Measurements from ENCODE around the gene NUP188. TPM values are rescaled to one million over a fixed set of nuclear protein-coding genes. Genes with fewer than 3 reads are reported as not detected.

The NUP188 gene
- total and polyA plus RNA-seq, 2 experiments from 2014 or later, result 25.5 to 117 TPM

DNA sequence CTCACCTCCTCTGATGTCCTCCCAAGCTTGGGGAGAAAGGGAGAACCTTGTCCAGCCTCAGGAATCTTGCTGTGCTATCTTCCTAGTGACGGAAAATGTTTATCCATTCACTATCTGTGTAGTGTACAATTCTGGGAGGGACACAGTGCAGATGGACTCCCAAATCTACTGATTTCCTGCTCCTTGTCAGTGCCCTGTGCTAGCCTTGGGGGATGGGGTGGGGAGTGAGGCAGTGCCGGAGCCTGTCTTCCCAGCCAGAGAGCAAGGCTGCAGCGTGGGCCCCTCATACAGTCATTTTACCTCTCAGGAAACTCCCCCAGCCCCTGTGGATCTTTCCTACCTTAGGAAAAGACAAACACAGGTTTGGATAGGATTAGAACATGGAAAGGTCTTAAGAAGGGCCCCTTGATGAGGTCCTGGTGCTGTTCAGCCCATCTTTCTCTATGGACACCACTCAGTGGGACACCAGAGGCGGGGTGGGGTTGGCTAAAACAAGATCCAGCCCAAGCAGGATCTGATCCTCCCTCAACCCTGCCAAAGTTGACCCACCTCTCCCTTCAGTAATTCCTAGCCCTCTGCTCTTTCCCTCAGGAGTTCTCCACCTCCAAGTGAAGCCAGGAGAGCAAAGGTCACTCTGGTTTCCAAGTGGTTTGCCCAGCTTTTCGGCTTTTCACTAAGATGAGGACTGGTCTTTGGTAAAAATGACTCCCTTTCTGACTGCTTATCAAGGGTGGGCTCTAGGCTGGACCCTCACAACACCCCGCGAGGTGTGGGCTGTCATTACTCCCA is 3.5 kb upstream of the NUP188 start:
- H3F3A ChIP-seq (replicated peaks; ENCODE audit: low read depth), result 0 out of 2 replicates have a peak, but pooled peaks cover 6% of the 10 kb centered on the region
- H4K20me1 ChIP-seq (replicated peaks; ENCODE audit: insufficient read depth), result no peaks in the 10 kb centered on the region; the same call in none of the 2 replicates
- H3K4me1 ChIP-seq (ENCODE audit: insufficient read depth), result no peaks in the 10 kb centered on the region; the same call in 1 of the 2 replicates
- H3K9me2 ChIP-seq (ENCODE audit: insufficient read depth), result no peaks in the 10 kb centered on the region
- no peak for DNase-seq (ENCODE audit: low spot score)
- Mint-ChIP-seq H3K4me1 (peaks cover 18% of the 10 kb centered on the region), H3K9me3 (no peaks in the 10 kb centered on the region), H3K27ac (no peak overlapping the region), H3K27me3 (ENCODE audit: insufficient read depth, low read depth, poor library complexity) (peaks cover 11% of the 10 kb centered on the region), H3K36me3 (ENCODE audit: low read depth) (peaks cover 20% of the 10 kb centered on the region), H3K4me3 (no peak overlapping the region; the same call in 2 of the 3 replicates)
- no peak overlapping the region for H3K4me2 ChIP-seq
- H3K27me3 ChIP-seq (ENCODE audit: insufficient read depth), result no peaks in the 10 kb centered on the region
- no peak overlapping the region for H2AFZ ChIP-seq
- H3K27ac ChIP-seq (ENCODE audit: low read depth), result no peak overlapping the region
- no peak for ATAC-seq
- TF ChIP-seq JUNB (IDR thresholded peaks at IDR 0.05; ENCODE audit: unreplicated experiment) (no peak), ETS1 (IDR thresholded peaks at IDR 0.05) (no peak), NANOG (IDR thresholded peaks at IDR 0.05; ENCODE audit: borderline replicate concordance) (no peak), ZNF114 (CRISPR knock-in tag; IDR thresholded peaks at IDR 0.05) (no peak), ZNF331 (CRISPR knock-in tag; IDR thresholded peaks at IDR 0.05; ENCODE audit: low read depth) (no peak), POLR2AphosphoS5 (IDR thresholded peaks at IDR 0.05; ENCODE audit: low read depth) (no peak), CREB1 (CRISPR knock-in tag; IDR thresholded peaks at IDR 0.05; ENCODE audit: low read depth) (no peak), STAT1 (IDR thresholded peaks at IDR 0.05; ENCODE audit: unreplicated experiment) (no peak), EZH2phosphoT487 (IDR thresholded peaks at IDR 0.05; ENCODE audit: unreplicated experiment) (no peak), EZH2 (IDR thresholded peaks at IDR 0.05; ENCODE audit: low read depth, unreplicated experiment) (no peak), CTCF (conservative IDR thresholded peaks at IDR 0.05; ENCODE audit: low read depth in 2 of 2) (no peak)
- TF ChIP-seq, protein P1, sequence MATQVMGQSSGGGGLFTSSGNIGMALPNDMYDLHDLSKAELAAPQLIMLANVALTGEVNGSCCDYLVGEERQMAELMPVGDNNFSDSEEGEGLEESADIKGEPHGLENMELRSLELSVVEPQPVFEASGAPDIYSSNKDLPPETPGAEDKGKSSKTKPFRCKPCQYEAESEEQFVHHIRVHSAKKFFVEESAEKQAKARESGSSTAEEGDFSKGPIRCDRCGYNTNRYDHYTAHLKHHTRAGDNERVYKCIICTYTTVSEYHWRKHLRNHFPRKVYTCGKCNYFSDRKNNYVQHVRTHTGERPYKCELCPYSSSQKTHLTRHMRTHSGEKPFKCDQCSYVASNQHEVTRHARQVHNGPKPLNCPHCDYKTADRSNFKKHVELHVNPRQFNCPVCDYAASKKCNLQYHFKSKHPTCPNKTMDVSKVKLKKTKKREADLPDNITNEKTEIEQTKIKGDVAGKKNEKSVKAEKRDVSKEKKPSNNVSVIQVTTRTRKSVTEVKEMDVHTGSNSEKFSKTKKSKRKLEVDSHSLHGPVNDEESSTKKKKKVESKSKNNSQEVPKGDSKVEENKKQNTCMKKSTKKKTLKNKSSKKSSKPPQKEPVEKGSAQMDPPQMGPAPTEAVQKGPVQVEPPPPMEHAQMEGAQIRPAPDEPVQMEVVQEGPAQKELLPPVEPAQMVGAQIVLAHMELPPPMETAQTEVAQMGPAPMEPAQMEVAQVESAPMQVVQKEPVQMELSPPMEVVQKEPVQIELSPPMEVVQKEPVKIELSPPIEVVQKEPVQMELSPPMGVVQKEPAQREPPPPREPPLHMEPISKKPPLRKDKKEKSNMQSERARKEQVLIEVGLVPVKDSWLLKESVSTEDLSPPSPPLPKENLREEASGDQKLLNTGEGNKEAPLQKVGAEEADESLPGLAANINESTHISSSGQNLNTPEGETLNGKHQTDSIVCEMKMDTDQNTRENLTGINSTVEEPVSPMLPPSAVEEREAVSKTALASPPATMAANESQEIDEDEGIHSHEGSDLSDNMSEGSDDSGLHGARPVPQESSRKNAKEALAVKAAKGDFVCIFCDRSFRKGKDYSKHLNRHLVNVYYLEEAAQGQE (IDR thresholded peaks at IDR 0.05; ENCODE audit: unreplicated experiment), result no peak
- TF ChIP-seq, protein P2, sequence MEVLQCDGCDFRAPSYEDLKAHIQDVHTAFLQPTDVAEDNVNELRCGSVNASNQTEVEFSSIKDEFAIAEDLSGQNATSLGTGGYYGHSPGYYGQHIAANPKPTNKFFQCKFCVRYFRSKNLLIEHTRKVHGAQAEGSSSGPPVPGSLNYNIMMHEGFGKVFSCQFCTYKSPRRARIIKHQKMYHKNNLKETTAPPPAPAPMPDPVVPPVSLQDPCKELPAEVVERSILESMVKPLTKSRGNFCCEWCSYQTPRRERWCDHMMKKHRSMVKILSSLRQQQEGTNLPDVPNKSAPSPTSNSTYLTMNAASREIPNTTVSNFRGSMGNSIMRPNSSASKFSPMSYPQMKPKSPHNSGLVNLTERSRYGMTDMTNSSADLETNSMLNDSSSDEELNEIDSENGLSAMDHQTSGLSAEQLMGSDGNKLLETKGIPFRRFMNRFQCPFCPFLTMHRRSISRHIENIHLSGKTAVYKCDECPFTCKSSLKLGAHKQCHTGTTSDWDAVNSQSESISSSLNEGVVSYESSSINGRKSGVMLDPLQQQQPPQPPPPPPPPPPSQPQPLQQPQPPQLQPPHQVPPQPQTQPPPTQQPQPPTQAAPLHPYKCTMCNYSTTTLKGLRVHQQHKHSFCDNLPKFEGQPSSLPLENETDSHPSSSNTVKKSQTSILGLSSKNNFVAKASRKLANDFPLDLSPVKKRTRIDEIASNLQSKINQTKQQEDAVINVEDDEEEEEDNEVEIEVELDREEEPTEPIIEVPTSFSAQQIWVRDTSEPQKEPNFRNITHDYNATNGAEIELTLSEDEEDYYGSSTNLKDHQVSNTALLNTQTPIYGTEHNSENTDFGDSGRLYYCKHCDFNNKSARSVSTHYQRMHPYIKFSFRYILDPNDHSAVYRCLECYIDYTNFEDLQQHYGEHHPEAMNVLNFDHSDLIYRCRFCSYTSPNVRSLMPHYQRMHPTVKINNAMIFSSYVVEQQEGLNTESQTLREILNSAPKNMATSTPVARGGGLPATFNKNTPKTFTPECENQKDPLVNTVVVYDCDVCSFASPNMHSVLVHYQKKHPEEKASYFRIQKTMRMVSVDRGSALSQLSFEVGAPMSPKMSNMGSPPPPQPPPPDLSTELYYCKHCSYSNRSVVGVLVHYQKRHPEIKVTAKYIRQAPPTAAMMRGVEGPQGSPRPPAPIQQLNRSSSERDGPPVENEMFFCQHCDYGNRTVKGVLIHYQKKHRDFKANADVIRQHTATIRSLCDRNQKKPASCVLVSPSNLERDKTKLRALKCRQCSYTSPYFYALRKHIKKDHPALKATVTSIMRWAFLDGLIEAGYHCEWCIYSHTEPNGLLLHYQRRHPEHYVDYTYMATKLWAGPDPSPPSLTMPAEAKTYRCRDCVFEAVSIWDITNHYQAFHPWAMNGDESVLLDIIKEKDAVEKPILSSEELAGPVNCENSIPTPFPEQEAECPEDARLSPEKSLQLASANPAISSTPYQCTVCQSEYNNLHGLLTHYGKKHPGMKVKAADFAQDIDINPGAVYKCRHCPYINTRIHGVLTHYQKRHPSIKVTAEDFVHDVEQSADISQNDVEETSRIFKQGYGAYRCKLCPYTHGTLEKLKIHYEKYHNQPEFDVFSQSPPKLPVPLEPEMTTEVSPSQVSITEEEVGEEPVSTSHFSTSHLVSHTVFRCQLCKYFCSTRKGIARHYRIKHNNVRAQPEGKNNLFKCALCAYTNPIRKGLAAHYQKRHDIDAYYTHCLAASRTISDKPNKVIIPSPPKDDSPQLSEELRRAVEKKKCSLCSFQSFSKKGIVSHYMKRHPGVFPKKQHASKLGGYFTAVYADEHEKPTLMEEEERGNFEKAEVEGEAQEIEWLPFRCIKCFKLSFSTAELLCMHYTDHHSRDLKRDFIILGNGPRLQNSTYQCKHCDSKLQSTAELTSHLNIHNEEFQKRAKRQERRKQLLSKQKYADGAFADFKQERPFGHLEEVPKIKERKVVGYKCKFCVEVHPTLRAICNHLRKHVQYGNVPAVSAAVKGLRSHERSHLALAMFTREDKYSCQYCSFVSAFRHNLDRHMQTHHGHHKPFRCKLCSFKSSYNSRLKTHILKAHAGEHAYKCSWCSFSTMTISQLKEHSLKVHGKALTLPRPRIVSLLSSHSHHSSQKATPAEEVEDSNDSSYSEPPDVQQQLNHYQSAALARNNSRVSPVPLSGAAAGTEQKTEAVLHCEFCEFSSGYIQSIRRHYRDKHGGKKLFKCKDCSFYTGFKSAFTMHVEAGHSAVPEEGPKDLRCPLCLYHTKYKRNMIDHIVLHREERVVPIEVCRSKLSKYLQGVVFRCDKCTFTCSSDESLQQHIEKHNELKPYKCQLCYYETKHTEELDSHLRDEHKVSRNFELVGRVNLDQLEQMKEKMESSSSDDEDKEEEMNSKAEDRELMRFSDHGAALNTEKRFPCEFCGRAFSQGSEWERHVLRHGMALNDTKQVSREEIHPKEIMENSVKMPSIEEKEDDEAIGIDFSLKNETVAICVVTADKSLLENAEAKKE (CRISPR knock-in tag; IDR thresholded peaks at IDR 0.05), result no peak
- peaks cover 28% of the 10 kb centered on the region for H3K79me2 ChIP-seq (replicated peaks; ENCODE audit: insufficient read depth)
- no peak overlapping the region for H3K4me3 ChIP-seq
- 0 out of 2 replicates have a peak, but pooled peaks cover 1% of the 10 kb centered on the region for H3K36me3 ChIP-seq (ENCODE audit: insufficient read depth)

All from GM23338 (cell line).